ENCODE results near the gene LTBP3.
"Not testable (repeated sequence)": the region's sequence is repeated elsewhere in the genome, so short reads cannot be mapped to it uniquely, and the experiment has no call there.

LTBP3 gene

DNA sequence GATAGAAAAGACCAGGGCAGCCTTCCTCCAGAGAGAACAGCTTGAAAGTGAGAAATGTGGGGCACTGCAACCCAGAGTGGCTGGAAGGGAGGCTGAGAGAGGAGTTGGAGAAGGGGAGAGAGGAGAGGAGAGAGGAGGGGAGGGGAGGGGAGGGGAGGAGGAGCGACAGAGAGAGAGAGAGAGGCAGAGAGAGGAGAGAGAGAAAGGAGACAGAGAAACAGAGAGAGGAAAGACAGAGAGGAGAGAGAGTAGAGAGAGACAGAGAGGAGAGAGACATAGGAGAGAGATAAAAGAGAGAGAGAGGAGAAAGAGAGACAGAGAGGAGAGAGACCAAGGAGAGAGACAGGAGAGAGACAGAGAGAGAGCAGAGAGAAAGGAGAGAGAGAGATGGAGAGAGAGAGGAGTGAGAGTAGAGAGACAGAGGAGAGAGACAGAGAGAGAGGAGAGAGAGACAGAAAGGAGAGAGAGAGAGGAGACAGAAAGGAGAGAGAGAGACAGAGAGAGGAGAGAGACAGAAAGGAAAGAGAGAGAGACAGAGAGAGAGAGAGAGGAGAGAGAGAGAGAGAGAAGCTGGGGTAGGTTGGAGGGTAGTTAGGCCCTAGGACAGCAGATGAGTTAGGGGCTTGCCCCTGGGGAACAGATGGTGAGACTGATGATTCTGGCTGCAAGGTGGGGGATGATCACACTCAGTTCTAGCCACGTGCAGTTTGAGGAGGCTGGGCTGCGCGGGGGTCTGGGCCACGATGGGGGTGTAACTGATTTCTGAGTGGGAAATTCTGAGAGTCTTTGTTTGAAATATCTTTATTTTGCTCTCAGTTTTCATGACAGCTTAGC lies 41.8 kb downstream of the LTBP3 start:
- POLR2A ChIA-PET = interaction anchor here (0.5 to 1.2 kb wide), 5 partner anchors 9 to 62 kb away, joined by 3 to 5 read pairs (median 3); no protein-coding TSS in a partner anchor
- CTCF ChIA-PET = interaction anchor here (0.8 to 1.8 kb wide), 4 partner anchors 40 to 100 kb away, joined by 3 to 7 read pairs (median 3); no protein-coding TSS in a partner anchor
- no peak overlapping the region for H3K4me3 ChIP-seq (ENCODE audit: low read depth, low read length)
- DNase-seq (ENCODE audit: low read depth, low spot score) = no peak
- TF ChIP-seq, protein P1, sequence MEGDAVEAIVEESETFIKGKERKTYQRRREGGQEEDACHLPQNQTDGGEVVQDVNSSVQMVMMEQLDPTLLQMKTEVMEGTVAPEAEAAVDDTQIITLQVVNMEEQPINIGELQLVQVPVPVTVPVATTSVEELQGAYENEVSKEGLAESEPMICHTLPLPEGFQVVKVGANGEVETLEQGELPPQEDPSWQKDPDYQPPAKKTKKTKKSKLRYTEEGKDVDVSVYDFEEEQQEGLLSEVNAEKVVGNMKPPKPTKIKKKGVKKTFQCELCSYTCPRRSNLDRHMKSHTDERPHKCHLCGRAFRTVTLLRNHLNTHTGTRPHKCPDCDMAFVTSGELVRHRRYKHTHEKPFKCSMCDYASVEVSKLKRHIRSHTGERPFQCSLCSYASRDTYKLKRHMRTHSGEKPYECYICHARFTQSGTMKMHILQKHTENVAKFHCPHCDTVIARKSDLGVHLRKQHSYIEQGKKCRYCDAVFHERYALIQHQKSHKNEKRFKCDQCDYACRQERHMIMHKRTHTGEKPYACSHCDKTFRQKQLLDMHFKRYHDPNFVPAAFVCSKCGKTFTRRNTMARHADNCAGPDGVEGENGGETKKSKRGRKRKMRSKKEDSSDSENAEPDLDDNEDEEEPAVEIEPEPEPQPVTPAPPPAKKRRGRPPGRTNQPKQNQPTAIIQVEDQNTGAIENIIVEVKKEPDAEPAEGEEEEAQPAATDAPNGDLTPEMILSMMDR (IDR thresholded peaks at IDR 0.05; ENCODE audit: insufficient read depth, low read length, missing control alignments) = no peak

DNA sequence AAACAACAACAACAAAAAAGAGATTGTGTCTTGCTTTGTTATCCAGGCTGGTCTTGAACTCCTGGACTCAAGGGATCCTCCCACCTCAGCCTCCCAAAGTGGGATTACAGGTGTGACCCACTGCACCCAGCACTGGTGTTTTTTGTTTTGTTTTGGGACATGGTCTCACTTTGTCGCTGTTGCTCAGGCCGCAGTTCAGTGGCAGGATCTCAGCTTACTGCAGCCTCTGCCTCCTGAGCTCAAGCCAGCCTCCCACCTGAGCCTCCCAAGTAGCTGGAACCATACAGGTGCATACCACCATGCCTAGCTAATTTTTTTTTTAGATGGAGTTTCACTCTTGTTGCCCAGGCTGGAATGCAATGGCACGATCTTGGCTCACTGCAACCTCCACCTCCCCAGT lies 45.8 kb downstream of the LTBP3 start:
- CTCF ChIA-PET = interaction anchor here (0.9 to 7.6 kb wide), 15 partner anchors 8 to 151 kb away, joined by 3 to 151 read pairs (median 7); partner anchors contain the start of genes NEAT1, SCYL1 and SLC25A45
- not testable (repeated sequence) for H3K4me3 ChIP-seq (ENCODE audit: low read depth, low read length); DNase-seq (ENCODE audit: low read depth, low spot score)
- POLR2A ChIA-PET = interaction anchor here (1.0 to 17.0 kb wide), 3 partner anchors 43 to 91 kb away, joined by 3 to 1229 read pairs (median 35); no protein-coding TSS in a partner anchor

DNA sequence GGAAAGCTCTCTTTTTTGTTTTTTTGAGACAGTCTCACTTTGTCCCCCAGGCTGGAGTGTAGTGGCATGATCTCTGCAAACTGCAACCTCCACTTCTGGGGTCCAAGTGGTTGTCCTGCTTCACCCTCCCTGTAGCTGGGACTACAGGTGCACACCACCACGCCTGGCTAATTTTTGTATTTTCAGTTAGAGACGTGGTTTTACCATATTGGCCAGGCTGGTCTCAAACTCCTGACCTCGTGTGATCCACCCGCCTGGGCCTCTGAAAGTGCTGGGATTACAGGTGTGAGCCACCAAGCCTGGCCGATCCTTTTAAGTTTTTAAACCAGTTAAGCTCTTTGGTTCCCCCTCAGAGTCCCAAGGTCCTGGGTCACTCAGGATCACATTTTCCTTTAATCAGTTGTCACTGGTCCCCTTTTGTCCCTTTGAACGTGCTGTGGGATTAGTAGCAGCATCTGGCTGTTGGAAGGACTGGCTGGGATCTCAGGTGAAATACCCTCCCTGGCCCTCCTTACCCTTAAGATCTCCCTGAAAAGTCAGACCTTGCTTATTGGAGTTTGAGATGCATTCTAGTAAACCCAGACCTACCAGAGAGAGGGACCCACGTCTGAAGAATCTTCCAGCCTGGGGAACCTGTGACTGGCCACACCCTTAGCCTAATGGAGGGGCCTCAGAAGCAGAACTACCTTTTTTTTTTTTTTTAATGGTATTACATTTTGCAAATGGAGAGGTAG lies 51.2 kb downstream of the LTBP3 start:
- POLR2A ChIA-PET = interaction anchor here (0.6 to 17.0 kb wide), 19 partner anchors 9 to 136 kb away, joined by 3 to 1229 read pairs (median 7); partner anchors contain the start of genes FRMD8, MALAT1, NEAT1 and SCYL1
- peak overlapping the region; percentile 99 for H3K4me3 ChIP-seq (ENCODE audit: low read depth, low read length)
- CTCF ChIA-PET = interaction anchor here (1.6 to 7.6 kb wide), 7 partner anchors 9 to 89 kb away, joined by 3 to 151 read pairs (median 9); partner anchors contain the start of genes FAM89B and NEAT1
- TF ChIP-seq, protein P1 (IDR thresholded peaks at IDR 0.05; ENCODE audit: insufficient read depth, low read length, missing control alignments) = no peak
- peak; percentile 94 for DNase-seq (ENCODE audit: low read depth, low spot score)

DNA sequence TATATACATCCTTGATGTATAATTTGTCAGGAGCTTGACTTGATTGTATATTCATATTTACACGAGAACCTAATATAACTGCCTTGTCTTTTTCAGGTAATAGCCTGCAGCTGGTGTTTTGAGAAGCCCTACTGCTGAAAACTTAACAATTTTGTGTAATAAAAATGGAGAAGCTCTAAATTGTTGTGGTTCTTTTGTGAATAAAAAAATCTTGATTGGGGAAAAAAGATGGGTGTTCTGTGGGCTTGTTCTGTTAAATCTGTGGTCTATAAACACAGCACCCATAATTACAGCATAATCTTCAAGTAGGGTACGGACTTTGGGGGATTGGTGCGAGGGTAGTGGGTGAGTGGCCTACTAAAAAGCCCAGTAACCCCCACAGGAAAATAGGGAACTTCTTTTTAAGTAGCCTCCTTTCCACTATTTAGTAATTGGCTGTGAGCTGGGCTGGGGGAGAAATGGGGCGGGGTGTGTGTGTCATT lies 51.8 kb downstream of the LTBP3 start:
- ChIA-PET POLR2A (interaction anchor here (1.0 to 17.0 kb wide), 14 partner anchors 8 to 135 kb away, joined by 3 to 1229 read pairs (median 27); partner anchors contain the start of genes MALAT1, NEAT1 and SCYL1), CTCF (interaction anchor here (1.6 to 7.6 kb wide), 4 partner anchors 27 to 88 kb away, joined by 3 to 151 read pairs (median 8); partner anchors contain the start of genes FAM89B and NEAT1)
- peak overlapping the region; percentile 99 for H3K4me3 ChIP-seq (ENCODE audit: low read depth, low read length)
- TF ChIP-seq, protein P1 (IDR thresholded peaks at IDR 0.05; ENCODE audit: insufficient read depth, low read length, missing control alignments) = no peak
- DNase-seq (ENCODE audit: low read depth, low spot score) = no peak

DNA sequence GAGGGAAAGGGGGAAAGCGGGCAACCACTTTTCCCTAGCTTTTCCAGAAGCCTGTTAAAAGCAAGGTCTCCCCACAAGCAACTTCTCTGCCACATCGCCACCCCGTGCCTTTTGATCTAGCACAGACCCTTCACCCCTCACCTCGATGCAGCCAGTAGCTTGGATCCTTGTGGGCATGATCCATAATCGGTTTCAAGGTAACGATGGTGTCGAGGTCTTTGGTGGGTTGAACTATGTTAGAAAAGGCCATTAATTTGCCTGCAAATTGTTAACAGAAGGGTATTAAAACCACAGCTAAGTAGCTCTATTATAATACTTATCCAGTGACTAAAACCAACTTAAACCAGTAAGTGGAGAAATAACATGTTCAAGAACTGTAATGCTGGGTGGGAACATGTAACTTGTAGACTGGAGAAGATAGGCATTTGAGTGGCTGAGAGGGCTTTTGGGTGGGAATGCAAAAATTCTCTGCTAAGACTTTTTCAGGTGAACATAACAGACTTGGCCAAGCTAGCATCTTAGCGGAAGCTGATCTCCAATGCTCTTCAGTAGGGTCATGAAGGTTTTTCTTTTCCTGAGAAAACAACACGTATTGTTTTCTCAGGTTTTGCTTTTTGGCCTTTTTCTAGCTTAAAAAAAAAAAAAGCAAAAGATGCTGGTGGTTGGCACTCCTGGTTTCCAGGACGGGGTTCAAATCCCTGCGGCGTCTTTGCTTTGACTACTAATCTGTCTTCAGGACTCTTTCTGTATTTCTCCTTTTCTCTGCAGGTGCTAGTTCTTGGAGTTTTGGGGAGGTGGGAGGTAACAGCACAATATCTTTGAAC lies 52.5 kb downstream of the LTBP3 start:
- ChIA-PET POLR2A (interaction anchor here (0.9 to 17.0 kb wide), 13 partner anchors 8 to 158 kb away, joined by 3 to 1229 read pairs (median 33); partner anchors contain the start of genes MALAT1 and NEAT1), CTCF (interaction anchor here (0.8 to 7.6 kb wide), 6 partner anchors 26 to 89 kb away, joined by 3 to 151 read pairs (median 6); partner anchors contain the start of genes FAM89B and NEAT1)
- peak overlapping the region; percentile 99 for H3K4me3 ChIP-seq (ENCODE audit: low read depth, low read length)
- no peak for DNase-seq (ENCODE audit: low read depth, low spot score)
- TF ChIP-seq, protein P1 (IDR thresholded peaks at IDR 0.05; ENCODE audit: insufficient read depth, low read length, missing control alignments) = no peak
